HS-27A (cell line): Measurements from ENCODE around the gene YY1AP1.
"Not testable (repeated sequence)": the region's sequence is repeated elsewhere in the genome, so short reads cannot be mapped to it uniquely, and the experiment has no call there.

Experiments used
- DNase-seq: peaks from one replicate; pipeline ENCODE4 v3.0.0-alpha.2; 2012; ENCODE audit warnings: low read depth, missing footprints

YY1AP1 gene

GRCh38 chr1:155645034-155645598 is 43.5 kb downstream of the YY1AP1 start:
- DNase-seq = no peak

GRCh38 chr1:155643230-155643629 is 45.3 kb downstream of the YY1AP1 start:
- no peak for DNase-seq

- DNase-seq = not testable (repeated sequence)
Measured at GRCh38 chr1:155642559-155643180, 45.9 kb downstream of the YY1AP1 start.

- DNase-seq = no peak
Measured at GRCh38 chr1:155640367-155640766, 48.2 kb downstream of the YY1AP1 start.

GRCh38 chr1:155636397-155637153 is 52.0 kb downstream of the YY1AP1 start:
- no peak for DNase-seq

- not testable (repeated sequence) for DNase-seq
Measured at GRCh38 chr1:155626428-155626827, 62.1 kb downstream of the YY1AP1 start.

GRCh38 chr1:155623357-155623756 is 65.2 kb downstream of the YY1AP1 start:
- DNase-seq = no peak

- no peak for DNase-seq
Measured at GRCh38 chr1:155622191-155622590, 66.4 kb downstream of the YY1AP1 start.

GRCh38 chr1:155613226-155613625 is 75.3 kb downstream of the YY1AP1 start:
- not testable (repeated sequence) for DNase-seq

- not testable (repeated sequence) for DNase-seq
Measured at GRCh38 chr1:155610257-155610647, 78.3 kb downstream of the YY1AP1 start.

- DNase-seq = peak; percentile 87
Measured at GRCh38 chr1:155609515-155610256, 78.9 kb downstream of the YY1AP1 start, which contains the start of gene MSTO1. TSS of gene MSTO1 (plus strand) at chr1:155610218. CDS start at chr1:155610249, 31 bp downstream.
